Ishikawa (cell line): ENCODE results near the gene HYAL2.

Source experiments
- CEBPB ChIP-seq: IDR thresholded peaks from 2 replicates; pipeline ENCODE4 v1.6.1; 2012
- CREB1 ChIP-seq: IDR thresholded peaks from 2 replicates; pipeline ENCODE4 v1.6.1; 2012; ENCODE audit warnings: low read depth
- EP300 ChIP-seq: IDR thresholded peaks from 2 replicates; pipeline ENCODE4 v1.6.1; 2012; ENCODE audit warnings: borderline replicate concordance
- NFIC ChIP-seq: IDR thresholded peaks from 2 replicates; pipeline ENCODE4 v1.6.1; 2012
- TAF1 ChIP-seq: IDR thresholded peaks from 2 replicates; pipeline ENCODE4 v1.6.1; 2012; ENCODE audit warnings: low read depth, mild to moderate bottlenecking
- TCF12 ChIP-seq: IDR thresholded peaks from 2 replicates; pipeline ENCODE4 v1.6.1; 2012; ENCODE audit warnings: low read depth
- YY1 ChIP-seq: IDR thresholded peaks from 2 replicates; pipeline ENCODE4 v1.6.1; 2012; ENCODE audit warnings: low read depth
- ZBTB7A ChIP-seq: IDR thresholded peaks from 2 replicates; pipeline ENCODE4 v1.6.1; 2012; ENCODE audit warnings: low read depth
- TF ChIP-seq, protein P1 (sequence below): IDR thresholded peaks from 2 replicates; pipeline ENCODE4 v1.6.1; 2012; ENCODE audit warnings: low read depth, mild to moderate bottlenecking
- TF ChIP-seq, protein P2 (sequence below): IDR thresholded peaks from 2 replicates; pipeline ENCODE4 v1.6.1; 2012

DNA sequence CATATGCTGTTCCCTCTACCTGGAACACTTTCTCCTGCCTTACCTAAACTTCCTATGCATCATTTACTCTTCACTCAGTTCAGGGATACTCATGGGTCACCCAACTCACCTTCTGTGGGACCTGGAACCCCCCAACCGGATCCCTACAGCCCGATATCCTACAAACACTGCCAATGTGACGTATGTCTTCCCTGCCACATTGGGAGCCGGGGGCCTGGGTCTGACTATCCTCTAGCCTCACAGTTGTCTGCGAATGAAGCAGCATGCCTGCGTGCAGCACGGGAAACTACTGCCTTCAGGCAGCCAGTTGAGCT, 27.6 kb upstream of the HYAL2 start:
- no peak for TF ChIP-seq ZBTB7A
- TF ChIP-seq, protein P1, sequence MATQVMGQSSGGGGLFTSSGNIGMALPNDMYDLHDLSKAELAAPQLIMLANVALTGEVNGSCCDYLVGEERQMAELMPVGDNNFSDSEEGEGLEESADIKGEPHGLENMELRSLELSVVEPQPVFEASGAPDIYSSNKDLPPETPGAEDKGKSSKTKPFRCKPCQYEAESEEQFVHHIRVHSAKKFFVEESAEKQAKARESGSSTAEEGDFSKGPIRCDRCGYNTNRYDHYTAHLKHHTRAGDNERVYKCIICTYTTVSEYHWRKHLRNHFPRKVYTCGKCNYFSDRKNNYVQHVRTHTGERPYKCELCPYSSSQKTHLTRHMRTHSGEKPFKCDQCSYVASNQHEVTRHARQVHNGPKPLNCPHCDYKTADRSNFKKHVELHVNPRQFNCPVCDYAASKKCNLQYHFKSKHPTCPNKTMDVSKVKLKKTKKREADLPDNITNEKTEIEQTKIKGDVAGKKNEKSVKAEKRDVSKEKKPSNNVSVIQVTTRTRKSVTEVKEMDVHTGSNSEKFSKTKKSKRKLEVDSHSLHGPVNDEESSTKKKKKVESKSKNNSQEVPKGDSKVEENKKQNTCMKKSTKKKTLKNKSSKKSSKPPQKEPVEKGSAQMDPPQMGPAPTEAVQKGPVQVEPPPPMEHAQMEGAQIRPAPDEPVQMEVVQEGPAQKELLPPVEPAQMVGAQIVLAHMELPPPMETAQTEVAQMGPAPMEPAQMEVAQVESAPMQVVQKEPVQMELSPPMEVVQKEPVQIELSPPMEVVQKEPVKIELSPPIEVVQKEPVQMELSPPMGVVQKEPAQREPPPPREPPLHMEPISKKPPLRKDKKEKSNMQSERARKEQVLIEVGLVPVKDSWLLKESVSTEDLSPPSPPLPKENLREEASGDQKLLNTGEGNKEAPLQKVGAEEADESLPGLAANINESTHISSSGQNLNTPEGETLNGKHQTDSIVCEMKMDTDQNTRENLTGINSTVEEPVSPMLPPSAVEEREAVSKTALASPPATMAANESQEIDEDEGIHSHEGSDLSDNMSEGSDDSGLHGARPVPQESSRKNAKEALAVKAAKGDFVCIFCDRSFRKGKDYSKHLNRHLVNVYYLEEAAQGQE, result no peak
- TF ChIP-seq TAF1, result no peak
- no peak for TF ChIP-seq EP300
- no peak for TF ChIP-seq CREB1
- TF ChIP-seq TCF12, result no peak
- no peak for TF ChIP-seq CEBPB
- TF ChIP-seq YY1, result no peak
- TF ChIP-seq, protein P2, sequence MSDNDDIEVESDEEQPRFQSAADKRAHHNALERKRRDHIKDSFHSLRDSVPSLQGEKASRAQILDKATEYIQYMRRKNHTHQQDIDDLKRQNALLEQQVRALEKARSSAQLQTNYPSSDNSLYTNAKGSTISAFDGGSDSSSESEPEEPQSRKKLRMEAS, result no peak
- no peak for TF ChIP-seq NFIC
